ENCODE results near the gene MYBPHL.

The MYBPHL gene

GRCh38 chr1:109248797-109249629 lies 57.8 kb downstream of the MYBPHL start, which contains the start of gene CELSR2 (continued):
- TF ChIP-seq ZNF518A (tag by site-specific recombination; conservative IDR thresholded peaks at IDR 0.05; ENCODE audit: low read depth): no peak
- TF ChIP-seq KLF9 (tag by site-specific recombination; IDR thresholded peaks at IDR 0.05; ENCODE audit: low read depth): no peak
- no peak for TF ChIP-seq ZNF670 (tag by site-specific recombination; IDR thresholded peaks at IDR 0.05; ENCODE audit: low read depth)
- TF ChIP-seq ZNF148 (tag by site-specific recombination; IDR thresholded peaks at IDR 0.05; ENCODE audit: borderline replicate concordance): no peak
- TF ChIP-seq GFI1B (tag by site-specific recombination; IDR thresholded peaks at IDR 0.05): no peak
- no peak for TF ChIP-seq ZNF391 (tag by site-specific recombination; IDR thresholded peaks at IDR 0.05; ENCODE audit: borderline replicate concordance, low read depth)
- no peak for TF ChIP-seq ZNF350 (tag by site-specific recombination; IDR thresholded peaks at IDR 0.05)
- no peak for TF ChIP-seq ZNF501 (tag by site-specific recombination; IDR thresholded peaks at IDR 0.05)
- TF ChIP-seq RBAK (tag by site-specific recombination; IDR thresholded peaks at IDR 0.05): no peak
- no peak for TF ChIP-seq PRDM2 (tag by site-specific recombination; IDR thresholded peaks at IDR 0.05; ENCODE audit: borderline replicate concordance)
- no peak for TF ChIP-seq ZNF221 (tag by site-specific recombination; IDR thresholded peaks at IDR 0.05; ENCODE audit: borderline replicate concordance)
- no peak for TF ChIP-seq AEBP2 (tag by site-specific recombination; IDR thresholded peaks at IDR 0.05; ENCODE audit: borderline replicate concordance)
- TF ChIP-seq ZNF548 (tag by site-specific recombination; IDR thresholded peaks at IDR 0.05): no peak
- peak; percentile 100 for TF ChIP-seq ZFP69B (tag by site-specific recombination; IDR thresholded peaks at IDR 0.05)
- 0 out of 2 replicates have a peak, but pooled peaks have one; percentile 15 for TF ChIP-seq ZNF600 (tag by site-specific recombination; IDR thresholded peaks at IDR 0.05)
- no peak for TF ChIP-seq HOXC10 (CRISPR knock-in tag; IDR thresholded peaks at IDR 0.05)
- TF ChIP-seq ZNF488 (tag by site-specific recombination; IDR thresholded peaks at IDR 0.05): no peak
- TF ChIP-seq ZNF37A (tag by site-specific recombination; IDR thresholded peaks at IDR 0.05): no peak
- no peak for TF ChIP-seq ZNF133 (tag by site-specific recombination; IDR thresholded peaks at IDR 0.05)
- TF ChIP-seq ZBTB20 (tag by site-specific recombination; IDR thresholded peaks at IDR 0.05): peak; percentile 64; the same call in 1 of the 2 replicates
- TF ChIP-seq ZNF121 (tag by site-specific recombination; IDR thresholded peaks at IDR 0.05): no peak
- no peak for TF ChIP-seq ZNF571 (tag by site-specific recombination; IDR thresholded peaks at IDR 0.05)
- no peak for TF ChIP-seq ZNF830 (tag by site-specific recombination; IDR thresholded peaks at IDR 0.05; ENCODE audit: low read depth)
- TF ChIP-seq KLF16 (tag by site-specific recombination; IDR thresholded peaks at IDR 0.05): no peak

Data from HEK293 (cell line).